ENCODE measurements around the gene ZNF469. TPM values are rescaled to one million over a fixed set of nuclear protein-coding genes. Genes with fewer than 3 reads are reported as not detected.

The ZNF469 gene
- total RNA-seq, 4 donors from 2014 or later, result 0.87 to 1.8 (median 1.1) TPM

DNA sequence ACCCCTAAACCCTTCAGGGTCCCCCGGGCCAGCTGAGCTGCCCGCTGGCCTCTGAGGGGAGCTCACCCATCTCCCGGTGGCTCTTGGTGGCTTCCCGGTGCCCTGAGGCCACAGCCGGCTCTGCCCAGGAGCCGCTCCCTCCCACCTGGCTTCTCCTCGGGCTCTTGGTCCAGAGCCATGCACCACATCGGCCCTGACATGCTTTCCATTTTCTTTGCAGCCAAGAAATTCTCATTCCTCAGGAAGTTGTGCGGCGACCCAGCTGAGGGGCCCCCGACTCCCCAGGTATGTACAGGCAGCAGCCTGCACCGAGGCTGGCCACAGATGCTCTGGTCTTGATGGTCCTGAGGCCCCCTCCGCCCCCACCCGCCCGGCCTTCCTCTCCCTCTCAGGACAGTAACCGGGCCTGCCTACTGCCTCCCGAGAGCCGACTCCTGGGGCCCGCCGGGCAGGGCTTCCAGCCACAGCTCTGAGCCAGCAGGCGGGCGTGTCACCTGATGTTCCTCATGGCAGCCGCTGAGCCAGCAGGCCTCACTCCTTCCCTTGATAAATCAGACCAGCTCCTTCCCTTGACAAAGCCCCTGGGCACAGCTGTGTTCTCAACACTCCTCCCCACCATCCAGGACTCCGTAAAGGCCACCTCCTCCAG lies 42.0 kb downstream of the ZNF469 start:
- WGBS, 2 donors, result 51 to 54% methylated on average over 23 to 24 of the region's 24 CpGs
- peaks cover 0 to 18% (median 0%) of the 10 kb centered on the region in 4 donors for H3K4me1 ChIP-seq
- peaks cover 0 to 11% of the 10 kb centered on the region in 2 donors for H3K27me3 ChIP-seq
- H3K36me3 ChIP-seq, result no peaks in the 10 kb centered on the region
- no peak overlapping the region for H3K4me3 ChIP-seq
- DNase-seq (ENCODE audit: low spot score in 2 of 2), result no peak
- no peak for TF ChIP-seq POLR2A (IDR thresholded peaks at IDR 0.05)
- TF ChIP-seq, protein P1, sequence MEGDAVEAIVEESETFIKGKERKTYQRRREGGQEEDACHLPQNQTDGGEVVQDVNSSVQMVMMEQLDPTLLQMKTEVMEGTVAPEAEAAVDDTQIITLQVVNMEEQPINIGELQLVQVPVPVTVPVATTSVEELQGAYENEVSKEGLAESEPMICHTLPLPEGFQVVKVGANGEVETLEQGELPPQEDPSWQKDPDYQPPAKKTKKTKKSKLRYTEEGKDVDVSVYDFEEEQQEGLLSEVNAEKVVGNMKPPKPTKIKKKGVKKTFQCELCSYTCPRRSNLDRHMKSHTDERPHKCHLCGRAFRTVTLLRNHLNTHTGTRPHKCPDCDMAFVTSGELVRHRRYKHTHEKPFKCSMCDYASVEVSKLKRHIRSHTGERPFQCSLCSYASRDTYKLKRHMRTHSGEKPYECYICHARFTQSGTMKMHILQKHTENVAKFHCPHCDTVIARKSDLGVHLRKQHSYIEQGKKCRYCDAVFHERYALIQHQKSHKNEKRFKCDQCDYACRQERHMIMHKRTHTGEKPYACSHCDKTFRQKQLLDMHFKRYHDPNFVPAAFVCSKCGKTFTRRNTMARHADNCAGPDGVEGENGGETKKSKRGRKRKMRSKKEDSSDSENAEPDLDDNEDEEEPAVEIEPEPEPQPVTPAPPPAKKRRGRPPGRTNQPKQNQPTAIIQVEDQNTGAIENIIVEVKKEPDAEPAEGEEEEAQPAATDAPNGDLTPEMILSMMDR (IDR thresholded peaks at IDR 0.05), result no peak
- TF ChIP-seq EP300 (IDR thresholded peaks at IDR 0.05), result no peak
- no peaks in the 10 kb centered on the region for H3K9me3 ChIP-seq
- H3K27ac ChIP-seq, result no peak overlapping the region

DNA sequence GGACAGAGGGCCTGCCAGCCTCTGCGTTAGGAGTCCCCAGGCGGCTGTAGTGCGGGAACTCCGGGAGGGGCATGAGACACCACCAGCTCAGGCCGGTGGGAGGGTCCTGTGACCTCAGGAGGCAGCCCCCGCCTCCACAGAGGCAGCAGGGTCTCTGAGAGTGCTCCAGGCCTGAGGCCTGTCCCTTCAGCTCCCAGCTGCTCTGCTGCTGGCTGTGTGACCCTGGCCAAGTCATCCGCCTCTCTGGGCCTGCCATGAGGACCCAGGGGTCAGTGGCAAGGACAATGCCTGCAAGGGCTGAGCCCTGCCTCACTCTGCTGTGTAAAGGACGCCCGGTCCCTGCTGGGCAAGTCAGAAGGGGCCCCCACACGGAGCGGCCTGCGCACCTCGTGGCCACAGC lies 43.3 kb downstream of the ZNF469 start:
- H3K4me1 ChIP-seq, result peaks cover 0 to 31% (median 2%) of the 10 kb centered on the region in 4 donors
- H3K27ac ChIP-seq, result no peak overlapping the region
- DNase-seq (ENCODE audit: low spot score in 2 of 2), result no peak
- peaks cover 0 to 22% of the 10 kb centered on the region in 2 donors for H3K27me3 ChIP-seq
- H3K36me3 ChIP-seq, result no peaks in the 10 kb centered on the region
- H3K9me3 ChIP-seq, result no peaks in the 10 kb centered on the region
- TF ChIP-seq POLR2A (IDR thresholded peaks at IDR 0.05), result no peak
- TF ChIP-seq, protein P1 (IDR thresholded peaks at IDR 0.05), result no peak
- H3K4me3 ChIP-seq, result no peak overlapping the region
- 95% methylated on average over 4 to 7 of the region's 13 CpGs for WGBS, 2 donors

DNA sequence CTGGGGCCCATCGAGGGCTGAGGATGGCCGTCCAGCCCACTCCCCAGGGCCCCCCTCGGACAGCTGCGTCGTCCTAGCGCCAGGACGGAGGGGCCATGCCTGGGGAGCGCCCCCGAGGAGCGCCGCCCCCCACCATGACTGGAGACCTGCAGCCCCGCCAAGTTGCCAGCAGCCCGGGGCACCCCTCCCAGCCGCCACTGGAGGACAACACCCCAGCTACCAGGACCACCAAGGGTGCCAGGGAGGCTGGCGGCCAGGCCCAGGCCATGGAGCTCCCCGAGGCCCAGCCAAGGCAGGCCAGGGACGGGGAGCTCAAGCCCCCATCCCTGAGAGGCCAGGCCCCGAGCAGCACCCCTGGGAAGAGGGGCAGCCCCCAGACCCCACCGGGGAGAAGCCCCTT lies 44.6 kb downstream of the ZNF469 start:
- TF ChIP-seq EP300 (IDR thresholded peaks at IDR 0.05) (no peak), POLR2A (IDR thresholded peaks at IDR 0.05) (no peak)
- TF ChIP-seq, protein P1 (IDR thresholded peaks at IDR 0.05), result no peak

DNA sequence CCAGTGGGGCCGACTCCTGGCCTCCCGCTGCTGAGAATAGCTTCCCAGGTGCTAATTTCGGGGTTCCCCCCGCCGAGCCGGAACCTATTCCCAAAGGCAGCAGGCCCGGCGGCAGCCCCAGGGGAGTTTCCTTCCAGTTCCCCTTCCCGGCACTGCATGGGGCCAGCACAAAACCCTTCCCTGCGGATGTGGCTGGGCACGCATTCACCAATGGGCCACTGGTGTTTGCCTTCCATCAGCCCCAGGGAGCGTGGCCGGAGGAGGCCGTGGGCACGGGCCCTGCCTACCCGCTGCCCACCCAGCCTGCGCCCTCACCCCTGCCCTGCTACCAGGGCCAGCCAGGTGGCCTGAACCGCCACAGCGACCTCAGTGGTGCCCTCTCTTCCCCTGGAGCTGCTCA lies 45.4 kb downstream of the ZNF469 start:
- no peaks in the 10 kb centered on the region for H3K9me3 ChIP-seq
- H3K27ac ChIP-seq, result no peak overlapping the region
- no peak for DNase-seq (ENCODE audit: low spot score in 2 of 2)
- no peaks in the 10 kb centered on the region for H3K36me3 ChIP-seq
- H3K4me3 ChIP-seq, result no peak overlapping the region
- H3K4me1 ChIP-seq, result peaks cover 0 to 37% (median 2%) of the 10 kb centered on the region in 4 donors
- no peak for TF ChIP-seq POLR2A (IDR thresholded peaks at IDR 0.05)
- TF ChIP-seq EP300 (IDR thresholded peaks at IDR 0.05), result no peak
- TF ChIP-seq, protein P1 (IDR thresholded peaks at IDR 0.05), result no peak
- WGBS, 2 donors, result 79 to 83% methylated on average over 11 of the region's 19 CpGs
- peaks cover 0 to 24% of the 10 kb centered on the region in 2 donors for H3K27me3 ChIP-seq

More for the DNA sequence above, 44.6 kb downstream of the ZNF469 start:
- 85 to 94% methylated on average over 2 to 17 of the region's 19 CpGs for WGBS, 2 donors
- Histone ChIP-seq H3K4me1 (peaks cover 0 to 37% (median 2%) of the 10 kb centered on the region in 4 donors), H3K27me3 (peaks cover 0 to 24% of the 10 kb centered on the region in 2 donors), H3K27ac (no peak overlapping the region), H3K4me3 (no peak overlapping the region), H3K9me3 (no peaks in the 10 kb centered on the region), H3K36me3 (no peaks in the 10 kb centered on the region)
- DNase-seq (ENCODE audit: low spot score in 2 of 2), result no peak

DNA sequence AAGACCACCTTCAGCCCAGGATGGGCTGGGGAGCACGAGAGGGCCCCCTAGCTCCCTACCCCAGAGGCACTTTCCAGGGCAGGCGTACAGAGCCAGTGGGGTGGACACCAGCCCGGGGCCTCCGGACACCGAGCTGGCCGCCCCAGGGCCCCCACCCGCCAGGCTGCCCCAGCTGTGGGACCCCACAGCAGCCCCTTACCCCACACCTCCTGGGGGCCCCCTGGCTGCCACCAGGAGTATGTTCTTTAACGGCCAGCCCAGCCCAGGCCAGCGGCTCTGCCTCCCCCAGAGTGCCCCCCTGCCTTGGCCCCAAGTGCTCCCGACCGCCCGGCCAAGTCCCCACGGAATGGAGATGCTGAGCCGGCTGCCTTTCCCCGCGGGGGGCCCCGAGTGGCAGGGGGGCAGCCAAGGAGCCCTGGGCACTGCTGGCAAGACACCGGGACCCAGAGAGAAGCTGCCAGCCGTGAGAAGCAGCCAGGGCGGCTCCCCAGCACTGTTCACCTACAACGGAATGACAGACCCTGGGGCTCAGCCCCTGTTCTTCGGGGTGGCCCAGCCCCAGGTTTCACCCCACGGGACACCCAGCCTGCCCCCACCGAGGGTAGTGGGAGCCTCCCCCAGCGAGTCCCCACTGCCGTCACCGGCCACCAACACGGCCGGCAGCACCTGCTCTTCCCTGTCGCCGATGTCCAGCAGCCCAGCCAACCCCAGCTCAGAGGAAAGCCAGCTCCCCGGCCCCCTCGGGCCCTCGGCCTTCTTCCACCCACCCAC lies 46.0 kb downstream of the ZNF469 start:
- 63 to 77% methylated on average over 9 to 27 of the region's 34 CpGs for WGBS, 2 donors
- Histone ChIP-seq H3K36me3 (no peaks in the 10 kb centered on the region), H3K27me3 (peaks cover 0 to 24% of the 10 kb centered on the region in 2 donors), H3K9me3 (no peaks in the 10 kb centered on the region), H3K4me3 (no peak overlapping the region), H3K27ac (no peak overlapping the region), H3K4me1 (peaks cover 0 to 37% (median 2%) of the 10 kb centered on the region in 4 donors)
- no peak for TF ChIP-seq POLR2A (IDR thresholded peaks at IDR 0.05)
- TF ChIP-seq, protein P1 (IDR thresholded peaks at IDR 0.05), result no peak
- DNase-seq (ENCODE audit: low spot score in 2 of 2), result no peak
